Osteoblast (primary cell): ENCODE results near the gene NCS1. TPM values are rescaled to one million over a fixed set of nuclear protein-coding genes. Genes with fewer than 3 reads are reported as not detected.

Experiments
- DNase-seq: peaks from one replicate; pipeline ENCODE4 v3.0.0; 2011; ENCODE audit warnings: low spot score, mixed read lengths; ENCODE audit not compliant: insufficient read length; ENCODE audit errors: missing footprints
- H2AFZ ChIP-seq: 2 replicates; pipeline ENCODE4 v1.6.0; 2011; ENCODE audit warnings: mild to moderate bottlenecking, low read length
- H3K27ac ChIP-seq: 2 replicates; pipeline ENCODE4 v1.5.1; 2011; ENCODE audit warnings: mild to moderate bottlenecking, low read depth, low read length, moderate library complexity
- H3K27me3 ChIP-seq: 2 replicates; pipeline ENCODE4 v1.6.0; 2012; ENCODE audit warnings: mild to moderate bottlenecking, control low read depth, inconsistent platforms, low read length, moderate library complexity; ENCODE audit not compliant: insufficient read depth
- H3K36me3 ChIP-seq: 2 replicates; pipeline ENCODE4 v1.5.1; 2011; ENCODE audit warnings: mild to moderate bottlenecking, low read length, control low read depth, moderate library complexity; ENCODE audit not compliant: insufficient read depth
- H3K4me1 ChIP-seq: 2 replicates; pipeline ENCODE4 v1.5.1; 2011; ENCODE audit warnings: mild to moderate bottlenecking, low read length, control low read depth, moderate library complexity; ENCODE audit not compliant: insufficient read depth
- H3K4me2 ChIP-seq: 2 replicates; pipeline ENCODE4 v1.6.0; 2011; ENCODE audit warnings: mild to moderate bottlenecking, low read length; ENCODE audit not compliant: insufficient read depth
- H3K4me3 ChIP-seq: fragments of 200-600 bp; sonication (generic); 3 replicates; pipeline ENCODE4 v1.5.1; 2012; ENCODE audit warnings: mild to moderate bottlenecking, low read length, inconsistent platforms; ENCODE audit not compliant: insufficient read depth
- H3K79me2 ChIP-seq: 2 replicates; pipeline ENCODE4 v1.6.0; 2012; ENCODE audit warnings: mild to moderate bottlenecking, low read length, control low read depth, inconsistent platforms; ENCODE audit not compliant: insufficient read depth
- H3K9me3 ChIP-seq: 2 replicates; pipeline ENCODE4 v1.5.1; 2011; ENCODE audit warnings: low read depth, low read length, control low read depth
- H4K20me1 ChIP-seq: 2 replicates; pipeline ENCODE4 v1.6.0; 2012; ENCODE audit warnings: mild to moderate bottlenecking, low read length, control low read depth; ENCODE audit not compliant: insufficient read depth
- CTCF ChIP-seq: IDR thresholded peaks from 2 replicates; pipeline ENCODE4 v1.5.1; 2011; ENCODE audit warnings: mild to moderate bottlenecking, low read depth, low read length, moderate library complexity; ENCODE audit errors: extremely low read depth
- total RNA-seq: library from RNA; depleted of rRNA; stranded (reverse); fragments of >200 nt; gene quantifications from 2 replicates; pipeline ENCODE4 v1.2.3, GENCODE V29; 2012

The NCS1 gene
- total RNA-seq, 1 donor: 49.9 TPM

- no peak for DNase-seq
- Histone ChIP-seq H3K4me1 (peaks cover 14% of the 10 kb centered on the region), H3K4me2 (no peak overlapping the region), H3K27me3 (no peaks in the 10 kb centered on the region), H4K20me1 (peaks cover 48% of the 10 kb centered on the region), H3K9me3 (no peaks in the 10 kb centered on the region), H3K79me2 (peaks cover 76% of the 10 kb centered on the region), H3K27ac (no peak overlapping the region), H3K36me3 (peaks cover 5% of the 10 kb centered on the region), H3K4me3 (no peak overlapping the region), H2AFZ (no peak overlapping the region)
- no peak for TF ChIP-seq CTCF
Measured at GRCh38 chr9:130201399-130201873, 29.2 kb downstream of the NCS1 start.

- H3K27ac ChIP-seq: no peak overlapping the region
- H3K27me3 ChIP-seq: no peaks in the 10 kb centered on the region
- no peak overlapping the region for H3K4me3 ChIP-seq
- no peaks in the 10 kb centered on the region for H3K9me3 ChIP-seq
- peaks cover 42% of the 10 kb centered on the region for H4K20me1 ChIP-seq
- H3K79me2 ChIP-seq: peaks cover 76% of the 10 kb centered on the region
- no peak for TF ChIP-seq CTCF
- DNase-seq: no peak
- no peak overlapping the region for H2AFZ ChIP-seq
- H3K4me1 ChIP-seq: peaks cover 12% of the 10 kb centered on the region
- no peak overlapping the region for H3K4me2 ChIP-seq
- peaks cover 5% of the 10 kb centered on the region for H3K36me3 ChIP-seq
Measured at GRCh38 chr9:130201974-130202373, 29.8 kb downstream of the NCS1 start.

- Histone ChIP-seq H3K4me1 (peaks cover 17% of the 10 kb centered on the region), H3K36me3 (peaks cover 5% of the 10 kb centered on the region), H3K79me2 (peaks cover 73% of the 10 kb centered on the region), H3K4me2 (no peak overlapping the region), H3K27ac (no peak overlapping the region), H2AFZ (no peak overlapping the region), H4K20me1 (peaks cover 33% of the 10 kb centered on the region), H3K27me3 (no peaks in the 10 kb centered on the region), H3K9me3 (no peaks in the 10 kb centered on the region), H3K4me3 (no peak overlapping the region)
- no peak for TF ChIP-seq CTCF
- DNase-seq: no peak
Measured at GRCh38 chr9:130204341-130204740, 32.1 kb downstream of the NCS1 start.

- H3K9me3 ChIP-seq: no peaks in the 10 kb centered on the region
- TF ChIP-seq CTCF: no peak
- peaks cover 72% of the 10 kb centered on the region for H3K79me2 ChIP-seq
Measured at GRCh38 chr9:130204959-130205358, 32.8 kb downstream of the NCS1 start.

More at GRCh38 chr9:130204959-130205358, 32.8 kb downstream of the NCS1 start:
- peak; percentile 55 for DNase-seq
- peaks cover 5% of the 10 kb centered on the region for H3K36me3 ChIP-seq
- H3K27ac ChIP-seq: no peak overlapping the region
- H3K4me1 ChIP-seq: peaks cover 11% of the 10 kb centered on the region
- H3K4me3 ChIP-seq: no peak overlapping the region
- H2AFZ ChIP-seq: no peak overlapping the region
- peaks cover 30% of the 10 kb centered on the region for H4K20me1 ChIP-seq
- no peaks in the 10 kb centered on the region for H3K27me3 ChIP-seq
- no peak overlapping the region for H3K4me2 ChIP-seq
